CD8-positive, alpha-beta memory T cell (primary cell): ENCODE data around the gene CCDC187. TPM values are rescaled to one million over a fixed set of nuclear protein-coding genes. Genes with fewer than 3 reads are reported as not detected.

ENCODE experiments used
- CTCF ChIA-PET: fragments of 350-600 bp; sonication (Branson Sonifier 250); formaldehyde crosslinking; loops from one replicate; lab custom pipeline; 2021; ENCODE audit warnings: antibody characterized with exemption; lab: Charles Lee
- POLR2A ChIA-PET: fragments of 350-600 bp; sonication (Branson Sonifier 250); formaldehyde crosslinking; loops from one replicate; lab custom pipeline; 2021; ENCODE audit warnings: antibody characterized with exemption; lab: Charles Lee
- DNase-seq, 5 donors: peaks; one replicate each; pipeline versions ENCODE4 v3.0.0 to v3.0.0-alpha.2; 2020 to 2022; ENCODE audit warnings: mixed read lengths in 1 of 5
- H3K27ac ChIP-seq: one replicate; pipeline ENCODE4 v1.7.0; 2013; ENCODE audit warnings: low read depth, mild to moderate bottlenecking, low read length, moderate library complexity
- H3K27me3 ChIP-seq: 2 replicates; pipeline ENCODE4 v1.7.0; 2013; ENCODE audit warnings: low read length, mild to moderate bottlenecking; ENCODE audit not compliant: insufficient read depth, poor library complexity, severe bottlenecking
- H3K36me3 ChIP-seq: 2 replicates; pipeline ENCODE4 v1.7.0; 2013; ENCODE audit warnings: mild to moderate bottlenecking, low read length, moderate library complexity; ENCODE audit not compliant: insufficient read depth
- H3K4me1 ChIP-seq: 2 replicates; pipeline ENCODE4 v1.7.0; 2013; ENCODE audit warnings: mild to moderate bottlenecking, low read length, moderate library complexity; ENCODE audit not compliant: insufficient read depth
- H3K4me3 ChIP-seq: 2 replicates; pipeline ENCODE4 v1.7.0; 2013; ENCODE audit warnings: mild to moderate bottlenecking, low read length
- H3K9me3 ChIP-seq: 2 replicates; pipeline ENCODE4 v1.7.0; 2013; ENCODE audit warnings: mild to moderate bottlenecking, low read length
- H3K27ac Mint-ChIP-seq, 8 donors: one replicate each; pipeline ENCODE4 v1.8.0; 2020 to 2021; ENCODE audit warnings: mixed read lengths in 8 of 8, mild to moderate bottlenecking in 6 of 8, inconsistent platforms in 3 of 8, moderate library complexity in 3 of 8
- H3K27me3 Mint-ChIP-seq, 2 donors: one replicate each; pipeline ENCODE4 v1.8.0; 2020 to 2021; ENCODE audit warnings: mixed read lengths in 2 of 2, mild to moderate bottlenecking in 1 of 2, moderate library complexity in 1 of 2
- H3K36me3 Mint-ChIP-seq, 3 donors: one replicate each; pipeline ENCODE4 v1.8.0; 2020 to 2021; ENCODE audit warnings: mixed read lengths in 3 of 3, inconsistent platforms in 1 of 3, mild to moderate bottlenecking in 1 of 3
- H3K4me1 Mint-ChIP-seq, 3 donors: one replicate each; pipeline ENCODE4 v1.8.0; 2020 to 2021; ENCODE audit warnings: mixed read lengths in 3 of 3, inconsistent platforms in 1 of 3, mild to moderate bottlenecking in 1 of 3
- H3K4me3 Mint-ChIP-seq, 7 donors: one replicate each; pipeline ENCODE4 v1.8.0; 2020 to 2021; ENCODE audit warnings: mixed read lengths in 7 of 7, mild to moderate bottlenecking in 6 of 7, moderate library complexity in 4 of 7, inconsistent platforms in 2 of 7
- H3K9me3 Mint-ChIP-seq, 5 donors: one replicate each; pipeline ENCODE4 v1.8.0; 2020 to 2022; ENCODE audit warnings: mixed read lengths in 5 of 5, mild to moderate bottlenecking in 3 of 5, moderate library complexity in 2 of 5, inconsistent platforms in 1 of 5
- polyA plus RNA-seq: library from polyadenylated mRNA; unstranded; fragments of 300-500 nt; fragmentation: Illumina TruSeq; gene quantifications from one replicate; pipeline ENCODE4 v1.2.3, GENCODE V29; 2021
- total RNA-seq, 2 experiments: library from RNA; stranded (reverse); gene quantifications; one replicate each; pipeline ENCODE4 v1.2.3, GENCODE V29; 2021

The CCDC187 gene
- total and polyA plus RNA-seq, 3 experiments from 2014 or later: not detected

GRCh38 chr9:136212345-136212950 lies 91.4 kb downstream of the CCDC187 start:
- H3K27me3 Mint-ChIP-seq: no peaks in the 10 kb centered on the region
- H3K9me3 ChIP-seq: no peaks in the 10 kb centered on the region
- no peaks in the 10 kb centered on the region for H3K9me3 Mint-ChIP-seq
- peaks cover 13% of the 10 kb centered on the region for H3K36me3 ChIP-seq
- no peak overlapping the region for H3K27ac ChIP-seq
- H3K4me1 ChIP-seq: no peaks in the 10 kb centered on the region
- no peaks in the 10 kb centered on the region for H3K4me1 Mint-ChIP-seq
- DNase-seq: no peak
- H3K4me3 ChIP-seq: no peak overlapping the region
- H3K4me3 Mint-ChIP-seq: no peak overlapping the region
- H3K27me3 ChIP-seq: no peaks in the 10 kb centered on the region
- H3K36me3 Mint-ChIP-seq: peaks cover 17 to 86% (median 18%) of the 10 kb centered on the region in 3 donors
- ChIA-PET POLR2A (interaction anchor here (0.6 kb wide), 1 partner anchor 178 kb away, joined by 3 read pairs; no protein-coding TSS in a partner anchor), CTCF (no interaction called here)
- no peak overlapping the region for H3K27ac Mint-ChIP-seq

- peaks cover 0 to 1% (median 0%) of the 10 kb centered on the region in 3 donors for H3K4me1 Mint-ChIP-seq
- no peaks in the 10 kb centered on the region for H3K27me3 Mint-ChIP-seq
- no peak for DNase-seq
- ChIA-PET POLR2A (no interaction called here), CTCF (no interaction called here)
- H3K36me3 Mint-ChIP-seq: peaks cover 19 to 86% (median 22%) of the 10 kb centered on the region in 3 donors
- Histone ChIP-seq H3K4me1 (no peaks in the 10 kb centered on the region), H3K27me3 (no peaks in the 10 kb centered on the region), H3K36me3 (peaks cover 13% of the 10 kb centered on the region), H3K4me3 (no peak overlapping the region), H3K27ac (no peak overlapping the region), H3K9me3 (no peaks in the 10 kb centered on the region)
- H3K27ac Mint-ChIP-seq: no peak overlapping the region
- H3K9me3 Mint-ChIP-seq: no peaks in the 10 kb centered on the region
- H3K4me3 Mint-ChIP-seq: no peak overlapping the region
Measured at GRCh38 chr9:136211441-136212344, 92.2 kb downstream of the CCDC187 start.

GRCh38 chr9:136211006-136211405 lies 92.9 kb downstream of the CCDC187 start:
- H3K4me3 ChIP-seq: no peak overlapping the region
- Mint-ChIP-seq H3K9me3 (peaks cover 0 to 1% (median 0%) of the 10 kb centered on the region in 5 donors), H3K27ac (no peak overlapping the region), H3K4me1 (peaks cover 0 to 3% (median 0%) of the 10 kb centered on the region in 3 donors), H3K4me3 (no peak overlapping the region), H3K36me3 (peaks cover 22 to 84% (median 29%) of the 10 kb centered on the region in 3 donors), H3K27me3 (peaks cover 0 to 2% of the 10 kb centered on the region in 2 donors)
- peaks cover 13% of the 10 kb centered on the region for H3K36me3 ChIP-seq
- H3K27me3 ChIP-seq: no peaks in the 10 kb centered on the region
- no peaks in the 10 kb centered on the region for H3K9me3 ChIP-seq
- no peaks in the 10 kb centered on the region for H3K4me1 ChIP-seq
- DNase-seq: no peak
- no peak overlapping the region for H3K27ac ChIP-seq
- CTCF ChIA-PET: no interaction called here
- POLR2A ChIA-PET: no interaction called here

- ChIA-PET POLR2A (no interaction called here), CTCF (no interaction called here)
- Mint-ChIP-seq H3K4me1 (peaks cover 0 to 3% (median 0%) of the 10 kb centered on the region in 3 donors), H3K36me3 (peaks cover 22 to 77% (median 28%) of the 10 kb centered on the region in 3 donors), H3K27ac (no peak overlapping the region), H3K9me3 (peaks cover 0 to 2% (median 0%) of the 10 kb centered on the region in 5 donors), H3K4me3 (no peak overlapping the region), H3K27me3 (peaks cover 0 to 4% of the 10 kb centered on the region in 2 donors)
- Histone ChIP-seq H3K4me1 (no peaks in the 10 kb centered on the region), H3K27ac (no peak overlapping the region), H3K4me3 (no peak overlapping the region), H3K9me3 (no peaks in the 10 kb centered on the region), H3K36me3 (peaks cover 13% of the 10 kb centered on the region), H3K27me3 (no peaks in the 10 kb centered on the region)
- no peak for DNase-seq
Measured at GRCh38 chr9:136210276-136210675, 93.6 kb downstream of the CCDC187 start.

GRCh38 chr9:136209786-136210185 lies 94.1 kb downstream of the CCDC187 start:
- POLR2A ChIA-PET: no interaction called here
- H3K4me1 Mint-ChIP-seq: peaks cover 0 to 3% (median 0%) of the 10 kb centered on the region in 3 donors
- H3K4me3 Mint-ChIP-seq: no peak overlapping the region
- peaks cover 17 to 72% (median 23%) of the 10 kb centered on the region in 3 donors for H3K36me3 Mint-ChIP-seq
- CTCF ChIA-PET: no interaction called here
- H3K27me3 Mint-ChIP-seq: peaks cover 0 to 4% of the 10 kb centered on the region in 2 donors
- Histone ChIP-seq H3K4me3 (no peak overlapping the region), H3K9me3 (no peaks in the 10 kb centered on the region), H3K4me1 (no peaks in the 10 kb centered on the region), H3K27me3 (no peaks in the 10 kb centered on the region), H3K36me3 (peaks cover 10% of the 10 kb centered on the region), H3K27ac (no peak overlapping the region)
- no peak overlapping the region for H3K27ac Mint-ChIP-seq
- peaks cover 0 to 2% (median 0%) of the 10 kb centered on the region in 5 donors for H3K9me3 Mint-ChIP-seq
- no peak for DNase-seq

GRCh38 chr9:136209232-136209631 lies 94.7 kb downstream of the CCDC187 start:
- H3K36me3 ChIP-seq: peaks cover 4% of the 10 kb centered on the region
- CTCF ChIA-PET: no interaction called here
- H3K27ac Mint-ChIP-seq: no peak overlapping the region

GRCh38 chr9:136208675-136209074 lies 95.2 kb downstream of the CCDC187 start:
- Mint-ChIP-seq H3K27ac (no peak overlapping the region), H3K9me3 (peaks cover 0 to 2% (median 0%) of the 10 kb centered on the region in 5 donors), H3K36me3 (peaks cover 12 to 61% (median 15%) of the 10 kb centered on the region in 3 donors), H3K27me3 (peaks cover 4 to 10% of the 10 kb centered on the region in 2 donors), H3K4me3 (no peak overlapping the region), H3K4me1 (peaks cover 0 to 3% (median 0%) of the 10 kb centered on the region in 3 donors)
- Histone ChIP-seq H3K27me3 (no peaks in the 10 kb centered on the region), H3K4me1 (no peaks in the 10 kb centered on the region), H3K4me3 (no peak overlapping the region), H3K9me3 (no peaks in the 10 kb centered on the region), H3K27ac (no peak overlapping the region), H3K36me3 (no peaks in the 10 kb centered on the region)
- DNase-seq: no peak
- POLR2A ChIA-PET: no interaction called here
- CTCF ChIA-PET: no interaction called here

More at GRCh38 chr9:136209232-136209631, 94.7 kb downstream of the CCDC187 start:
- POLR2A ChIA-PET: no interaction called here
- Mint-ChIP-seq H3K4me1 (peaks cover 0 to 3% (median 0%) of the 10 kb centered on the region in 3 donors), H3K36me3 (peaks cover 16 to 67% (median 18%) of the 10 kb centered on the region in 3 donors), H3K27me3 (peaks cover under 1 to 5% of the 10 kb centered on the region in 2 donors), H3K4me3 (no peak overlapping the region), H3K9me3 (peaks cover 0 to 2% (median 0%) of the 10 kb centered on the region in 5 donors)
- Histone ChIP-seq H3K9me3 (no peaks in the 10 kb centered on the region), H3K4me3 (no peak overlapping the region), H3K27ac (no peak overlapping the region), H3K27me3 (no peaks in the 10 kb centered on the region), H3K4me1 (no peaks in the 10 kb centered on the region)
- no peak for DNase-seq

GRCh38 chr9:136207616-136208015 lies 96.3 kb downstream of the CCDC187 start:
- Mint-ChIP-seq H3K27ac (no peak overlapping the region), H3K4me1 (peaks cover 0 to 3% (median 0%) of the 10 kb centered on the region in 3 donors), H3K9me3 (peaks cover 0 to 2% (median 0%) of the 10 kb centered on the region in 5 donors), H3K36me3 (peaks cover 7 to 50% (median 13%) of the 10 kb centered on the region in 3 donors), H3K27me3 (peaks cover 7 to 14% of the 10 kb centered on the region in 2 donors), H3K4me3 (no peak overlapping the region)
- CTCF ChIA-PET: no interaction called here
- H3K36me3 ChIP-seq: no peaks in the 10 kb centered on the region
- POLR2A ChIA-PET: no interaction called here
- H3K27ac ChIP-seq: no peak overlapping the region
- no peak overlapping the region for H3K4me3 ChIP-seq
- no peak for DNase-seq
- H3K4me1 ChIP-seq: no peaks in the 10 kb centered on the region
- no peaks in the 10 kb centered on the region for H3K27me3 ChIP-seq
- no peaks in the 10 kb centered on the region for H3K9me3 ChIP-seq
